Stimulated activated CD4-positive, alpha-beta T cell treated with anti-CD3 and anti-CD28 coated beads, Interleukin-1b, Interleukin-23, amount 100 ng/mL, for 24 hours (primary cell): ENCODE measurements around the gene TMEM51.
"Not testable (repeated sequence)": the region's sequence is repeated elsewhere in the genome, so short reads cannot be mapped to it uniquely, and the experiment has no call there.

Experiments used
- DNase-seq, 4 experiments: peaks; one replicate each; pipeline ENCODE4 v3.0.0-alpha.2; 2020; ENCODE audit warnings: low read depth in 4 of 4, low spot score in 1 of 4

TMEM51 gene

DNA sequence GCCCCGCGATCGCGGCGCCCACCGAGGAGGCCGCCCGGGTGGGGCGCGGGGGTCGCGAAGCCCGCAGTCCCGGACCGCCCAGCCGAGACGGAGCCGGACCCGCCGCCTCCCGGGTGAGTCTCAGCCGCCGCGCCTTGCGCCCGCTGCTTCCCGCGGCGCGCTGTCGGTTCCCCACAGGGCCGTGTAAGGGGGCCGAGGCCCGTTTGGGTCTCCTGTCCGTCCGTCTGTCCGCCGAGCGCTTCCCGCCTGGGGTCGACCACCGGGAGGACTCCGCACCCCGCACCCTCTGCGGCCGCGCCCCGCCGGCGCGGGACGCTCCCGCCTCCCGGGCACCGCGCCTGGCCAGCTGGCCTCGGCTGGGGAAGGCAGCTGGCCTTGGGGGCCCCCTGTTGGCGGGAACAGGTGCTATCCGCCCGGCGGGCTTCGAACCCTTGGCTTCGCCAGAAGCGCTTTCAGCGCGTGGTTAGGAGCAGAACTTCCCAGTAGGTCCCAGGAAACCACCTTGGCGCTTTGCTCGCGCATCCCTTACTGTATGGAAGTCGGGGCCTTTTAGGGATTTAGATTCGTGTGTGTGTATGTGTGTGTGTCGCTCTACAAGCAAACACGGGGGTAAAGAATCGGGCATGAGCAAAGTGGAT lies 414 bp downstream of the TMEM51 start:
- peak in 3 of 4 experiments; percentile 11 to 16 (median 16) for DNase-seq

DNA sequence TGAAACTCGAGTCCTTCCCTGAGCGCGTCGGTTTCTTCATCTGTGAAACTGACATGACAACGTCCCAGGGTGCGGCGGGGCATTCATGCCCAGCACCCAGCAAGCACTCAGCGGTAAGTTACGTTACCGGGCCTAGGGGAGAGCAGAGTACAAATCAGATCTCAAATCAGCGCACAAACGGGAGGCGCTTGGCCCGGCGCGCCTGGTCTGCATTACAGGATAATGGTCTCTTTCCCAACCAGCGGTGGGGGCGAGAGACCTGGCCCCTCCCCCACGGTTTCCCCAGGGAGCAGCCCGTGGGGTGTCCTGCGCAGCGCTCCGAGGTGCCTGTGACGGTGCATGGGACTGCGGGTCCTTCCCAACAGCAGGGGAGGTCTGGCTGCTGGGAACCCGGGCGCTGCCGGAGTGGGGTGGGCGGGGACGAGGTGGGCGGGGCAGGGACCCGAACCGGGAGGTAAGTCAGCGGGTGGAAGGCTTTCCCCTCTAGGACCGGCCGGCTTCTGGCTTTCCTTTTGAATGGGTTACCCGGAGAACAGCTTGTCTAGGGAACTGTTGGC lies 1.0 kb downstream of the TMEM51 start:
- DNase-seq, result no peak

DNA sequence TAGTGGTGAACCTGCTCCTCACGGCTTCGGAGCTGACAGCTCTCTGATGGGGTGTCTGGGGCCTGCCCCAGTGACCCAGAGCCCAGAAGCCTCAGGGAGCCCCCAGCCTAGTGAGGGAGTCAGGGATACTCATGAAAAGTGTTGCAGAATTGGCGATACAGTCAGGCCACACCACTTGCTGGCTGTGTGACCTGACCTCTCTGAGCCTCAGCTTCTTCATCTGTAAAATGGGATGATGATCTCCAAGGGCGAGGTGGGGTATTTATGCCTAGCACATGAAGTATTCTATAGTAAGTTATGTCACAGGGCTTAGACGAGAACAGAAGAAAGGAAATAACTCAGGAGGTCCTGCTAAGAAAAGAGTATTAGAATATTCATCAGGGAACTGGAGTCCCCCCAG lies 1.6 kb downstream of the TMEM51 start:
- DNase-seq, result no peak

DNA sequence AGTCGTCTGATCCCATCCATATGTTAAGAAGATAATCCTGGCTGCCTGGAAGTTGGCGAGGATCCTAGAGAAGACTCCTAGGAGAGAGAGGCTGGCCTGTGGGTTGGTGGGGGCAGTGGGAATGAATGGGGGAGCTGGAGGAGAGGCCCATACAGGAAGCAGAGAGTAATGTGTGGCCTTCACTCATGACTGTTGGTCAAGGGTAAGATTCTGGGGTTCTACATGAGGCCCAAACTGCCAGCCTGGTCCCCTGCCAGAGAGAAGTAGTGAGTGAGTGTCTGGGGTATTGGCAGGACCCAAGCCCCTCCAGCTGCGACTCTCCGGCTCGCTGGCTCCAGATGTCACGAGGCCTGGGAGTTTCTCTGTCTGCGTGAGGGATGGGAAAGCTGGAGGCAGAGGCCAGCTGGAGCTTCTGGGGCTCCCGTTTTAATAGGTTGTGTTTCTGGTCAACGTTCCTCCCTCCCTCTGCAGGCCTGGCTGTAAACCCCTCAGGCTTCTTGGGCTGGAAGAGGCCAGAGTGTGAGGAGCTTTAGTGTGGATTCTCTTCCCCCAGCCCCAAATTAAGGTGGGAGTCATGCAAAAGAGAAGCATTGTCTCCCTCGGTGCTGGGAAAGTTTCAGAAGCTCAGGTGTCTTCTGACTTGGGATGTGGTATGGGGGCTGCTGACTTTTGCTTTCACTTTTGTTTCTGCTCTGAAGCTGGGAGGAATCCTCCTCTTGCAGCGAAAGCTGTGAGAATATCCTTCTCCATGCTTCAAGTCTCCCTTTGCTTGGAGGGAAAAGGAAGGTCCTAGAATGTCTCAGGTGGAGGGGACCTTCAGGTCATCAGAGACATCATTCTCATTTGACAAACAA lies 2.6 kb downstream of the TMEM51 start:
- DNase-seq, result no peak

DNA sequence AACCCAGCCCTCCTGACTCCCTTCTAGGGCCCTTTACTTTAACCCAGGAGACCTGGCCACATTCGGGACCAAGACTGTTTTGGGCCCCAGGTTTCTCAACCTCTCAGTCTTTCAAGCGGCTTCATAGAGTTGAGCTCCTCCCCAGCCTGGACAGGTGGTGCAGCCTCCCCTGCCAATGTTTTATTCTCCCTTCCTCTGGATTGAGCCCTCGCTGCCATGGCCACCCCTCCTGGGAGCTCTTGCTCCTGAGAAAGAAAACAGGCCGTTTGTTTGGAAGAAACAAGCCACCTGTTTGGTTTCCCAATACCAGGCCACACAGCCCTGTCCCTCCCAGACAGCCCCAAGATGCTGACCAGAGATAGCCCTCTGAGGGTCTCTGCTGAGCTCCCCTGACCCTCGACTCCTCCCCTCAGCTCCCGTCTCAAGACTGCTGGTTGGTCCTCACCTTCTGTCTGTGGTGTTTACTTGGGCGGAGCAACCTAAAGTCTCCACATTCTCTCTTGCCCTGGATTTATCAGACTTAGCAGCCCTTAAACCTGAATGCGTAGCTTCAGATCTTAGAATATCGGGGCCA lies 3.3 kb downstream of the TMEM51 start:
- DNase-seq, result no peak

DNA sequence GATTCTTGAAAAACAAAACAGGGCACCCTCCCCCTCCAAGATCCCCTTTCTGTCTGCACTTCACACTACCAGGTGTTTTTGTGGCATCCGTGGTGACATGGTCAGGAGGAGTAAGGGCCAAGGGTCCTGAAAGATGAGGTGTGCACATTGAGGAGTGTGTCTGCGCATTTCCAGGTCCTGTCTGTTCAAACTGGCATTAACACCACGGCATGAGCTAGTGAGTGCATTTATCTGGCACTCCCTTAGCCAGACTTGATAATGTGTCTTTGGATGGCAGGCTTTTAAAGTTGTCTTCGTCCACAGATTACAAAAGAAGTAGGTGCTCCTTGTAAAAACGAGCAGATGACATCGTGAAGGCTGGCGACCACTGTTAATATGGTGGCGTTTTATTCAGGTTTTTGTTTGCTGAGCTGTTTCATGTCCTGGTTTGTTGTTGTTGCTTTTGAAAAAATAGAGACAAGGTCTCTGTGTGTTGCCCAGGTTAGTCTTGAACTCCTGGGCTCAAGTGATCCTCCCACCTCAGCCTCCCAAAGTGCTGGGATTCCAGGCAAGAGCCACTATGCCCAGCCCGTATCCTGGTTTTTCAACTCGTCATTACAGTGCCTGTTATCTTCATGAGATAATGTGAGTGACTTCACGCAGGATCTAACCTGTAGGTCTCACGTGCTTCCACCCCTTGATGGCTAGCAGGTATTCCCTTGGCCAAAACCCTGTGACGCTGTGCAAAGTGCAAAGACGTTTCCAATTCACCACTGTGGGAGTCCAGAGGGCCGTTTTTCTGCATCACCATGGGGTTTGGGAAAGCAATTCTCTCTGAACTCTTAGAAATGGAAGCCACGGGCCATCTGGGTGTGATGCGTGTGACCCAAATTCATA lies 4.2 kb downstream of the TMEM51 start:
- DNase-seq, result no peak

DNA sequence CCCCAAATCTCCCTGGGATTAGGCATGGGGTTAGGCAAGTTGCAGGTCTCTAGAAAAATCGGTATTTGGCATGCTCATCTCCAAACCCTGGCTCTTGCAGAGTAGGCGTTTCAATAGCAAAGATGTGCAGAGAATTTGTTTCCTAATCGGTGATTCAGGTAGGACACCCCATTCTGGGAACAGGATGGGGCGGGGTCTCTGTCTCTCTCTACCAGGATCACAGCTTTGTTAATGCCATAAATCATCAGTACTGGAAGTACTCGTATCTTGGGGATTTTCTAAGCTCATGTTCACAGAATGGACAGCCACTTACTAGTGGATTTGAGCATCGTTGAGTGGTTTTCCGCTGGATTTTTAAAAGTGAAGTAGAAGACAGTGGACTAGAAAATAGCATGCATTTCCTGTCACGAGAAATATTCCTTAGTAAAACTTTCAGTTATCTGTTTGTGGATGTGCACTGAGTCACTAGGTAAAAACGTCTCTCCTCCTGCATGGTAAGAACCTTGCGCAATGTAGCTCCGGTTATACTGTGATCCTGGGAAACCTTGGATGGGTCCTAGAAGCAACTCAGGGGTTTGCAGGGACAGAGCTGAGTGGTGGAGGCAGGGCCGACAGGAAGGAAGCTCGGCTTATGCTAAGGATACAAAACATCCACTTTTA lies 5.1 kb downstream of the TMEM51 start:
- DNase-seq, result no peak

DNA sequence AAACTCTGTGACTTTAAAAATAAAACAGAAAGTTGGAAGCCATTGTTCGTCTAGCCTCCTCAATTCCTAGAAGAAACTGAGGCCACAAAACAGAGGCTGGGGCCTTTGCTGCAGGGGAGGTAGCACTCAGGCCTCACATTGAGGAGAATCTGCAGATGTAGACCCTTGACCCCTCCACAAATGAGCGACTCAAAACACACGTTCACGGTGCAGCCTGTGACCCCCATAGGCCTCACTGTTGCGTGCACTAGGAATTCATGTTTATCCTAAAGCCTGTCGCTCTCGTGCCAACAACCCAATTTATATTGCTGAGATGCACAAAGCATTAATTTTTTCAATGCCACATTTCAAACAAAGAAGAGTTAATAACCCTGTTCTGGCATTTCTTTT lies 5.6 kb downstream of the TMEM51 start:
- DNase-seq, result no peak

DNA sequence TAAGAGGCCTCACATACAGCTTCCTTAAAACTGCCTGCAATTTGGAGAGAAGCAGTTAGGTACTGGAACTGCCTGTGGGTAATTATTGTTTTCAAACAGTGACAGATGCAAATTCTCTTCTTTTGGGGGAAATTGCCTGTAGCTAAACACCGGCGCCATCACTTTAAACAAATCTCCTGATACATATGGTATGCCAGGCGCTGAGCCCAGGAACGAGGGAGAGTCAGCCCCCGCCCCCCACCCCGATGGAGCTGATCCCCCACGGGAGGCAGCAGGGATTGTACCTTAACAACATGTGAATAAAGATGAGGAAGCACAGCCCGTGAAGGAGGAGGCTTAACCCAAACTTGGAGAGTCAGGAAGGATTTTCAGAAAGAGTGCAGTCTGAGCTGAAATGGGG lies 7.1 kb downstream of the TMEM51 start:
- DNase-seq, result no peak

DNA sequence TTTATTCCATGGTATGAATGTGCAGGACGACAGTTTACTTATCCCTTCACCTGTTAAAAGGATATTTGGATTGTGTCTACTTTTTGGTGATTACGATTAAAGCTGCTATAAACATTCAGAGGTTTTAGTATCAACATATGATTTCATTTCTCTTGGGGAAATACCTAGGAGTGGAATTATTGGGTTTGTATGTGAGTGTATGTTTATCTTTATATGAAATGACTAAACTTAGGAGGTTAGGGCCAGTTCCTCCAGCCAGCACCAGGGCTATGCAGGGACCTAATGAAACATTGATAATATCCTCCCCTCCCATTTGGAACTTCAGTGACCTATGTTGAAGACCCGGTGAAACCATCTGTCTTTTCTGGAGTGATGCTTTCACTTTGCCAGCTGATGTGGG lies 13.8 kb downstream of the TMEM51 start:
- no peak for DNase-seq

DNA sequence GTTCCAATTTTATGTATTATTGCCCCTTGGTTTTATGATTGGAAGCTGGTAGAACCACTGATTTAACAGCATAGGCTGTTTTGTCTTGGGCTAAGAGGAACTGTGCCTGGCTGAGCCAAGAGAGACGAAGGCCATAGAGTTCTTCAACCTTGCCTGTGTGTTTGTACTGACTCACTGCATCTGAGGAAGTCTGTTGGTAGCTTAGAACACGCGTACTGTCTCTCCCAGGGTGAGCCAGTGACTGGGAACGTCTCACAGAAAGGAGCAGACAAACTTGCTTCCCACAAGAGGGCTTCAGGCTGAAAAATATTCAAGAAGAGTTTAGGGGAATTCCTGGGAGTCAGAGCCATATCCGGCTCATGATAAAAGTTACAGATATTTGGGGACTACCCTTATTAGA lies 14.9 kb downstream of the TMEM51 start:
- no peak for DNase-seq

DNA sequence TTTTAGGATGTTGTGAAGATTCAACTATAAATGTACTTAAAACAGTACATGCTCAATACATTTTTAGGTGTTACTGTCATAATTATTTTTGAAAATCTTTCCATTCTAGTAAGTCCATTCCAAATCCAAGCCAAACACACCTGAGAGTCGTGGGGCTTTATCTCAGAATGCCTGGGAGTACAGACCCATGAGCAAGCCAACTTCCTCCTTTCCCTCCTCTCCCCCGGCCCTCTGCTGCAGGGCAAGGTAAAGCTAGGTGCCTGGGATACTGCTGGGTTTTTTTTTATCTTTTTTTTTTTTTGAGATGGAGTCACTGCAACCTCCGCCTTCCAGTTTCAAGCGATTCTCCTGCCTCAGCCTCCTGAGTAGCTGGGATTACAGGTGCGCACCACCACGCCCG lies 16.5 kb downstream of the TMEM51 start:
- DNase-seq, result no peak

DNA sequence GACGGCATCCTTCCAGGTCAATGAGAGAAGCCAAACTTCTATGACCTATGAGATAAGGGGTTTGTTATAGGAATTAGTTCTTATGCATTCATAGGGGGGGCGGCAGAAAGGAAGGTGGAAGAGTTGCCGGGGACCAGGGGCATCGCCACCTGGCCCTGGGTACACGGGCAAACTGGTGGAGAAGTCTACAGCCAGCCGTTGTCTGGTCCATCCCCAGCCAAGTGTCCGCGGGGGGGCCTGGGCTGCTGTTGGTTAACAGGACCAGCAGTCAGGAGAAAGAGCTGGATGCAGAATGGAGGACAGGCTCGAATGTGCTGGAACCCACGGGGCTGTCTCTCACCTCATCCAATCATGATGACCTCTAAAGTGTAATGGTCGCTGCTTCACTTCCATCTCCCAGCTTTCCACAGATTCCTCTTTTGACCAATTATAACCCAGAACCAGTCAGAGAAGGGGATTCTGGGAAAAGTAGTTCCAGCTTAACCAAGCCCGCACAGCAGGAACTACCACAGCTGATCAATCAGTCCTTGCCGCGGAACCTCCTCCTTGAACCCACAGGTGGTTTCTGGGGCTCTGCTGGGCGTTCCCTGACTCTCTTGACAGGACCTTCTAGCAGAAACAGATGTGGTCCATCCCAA lies 17.8 kb downstream of the TMEM51 start:
- DNase-seq, result no peak

DNA sequence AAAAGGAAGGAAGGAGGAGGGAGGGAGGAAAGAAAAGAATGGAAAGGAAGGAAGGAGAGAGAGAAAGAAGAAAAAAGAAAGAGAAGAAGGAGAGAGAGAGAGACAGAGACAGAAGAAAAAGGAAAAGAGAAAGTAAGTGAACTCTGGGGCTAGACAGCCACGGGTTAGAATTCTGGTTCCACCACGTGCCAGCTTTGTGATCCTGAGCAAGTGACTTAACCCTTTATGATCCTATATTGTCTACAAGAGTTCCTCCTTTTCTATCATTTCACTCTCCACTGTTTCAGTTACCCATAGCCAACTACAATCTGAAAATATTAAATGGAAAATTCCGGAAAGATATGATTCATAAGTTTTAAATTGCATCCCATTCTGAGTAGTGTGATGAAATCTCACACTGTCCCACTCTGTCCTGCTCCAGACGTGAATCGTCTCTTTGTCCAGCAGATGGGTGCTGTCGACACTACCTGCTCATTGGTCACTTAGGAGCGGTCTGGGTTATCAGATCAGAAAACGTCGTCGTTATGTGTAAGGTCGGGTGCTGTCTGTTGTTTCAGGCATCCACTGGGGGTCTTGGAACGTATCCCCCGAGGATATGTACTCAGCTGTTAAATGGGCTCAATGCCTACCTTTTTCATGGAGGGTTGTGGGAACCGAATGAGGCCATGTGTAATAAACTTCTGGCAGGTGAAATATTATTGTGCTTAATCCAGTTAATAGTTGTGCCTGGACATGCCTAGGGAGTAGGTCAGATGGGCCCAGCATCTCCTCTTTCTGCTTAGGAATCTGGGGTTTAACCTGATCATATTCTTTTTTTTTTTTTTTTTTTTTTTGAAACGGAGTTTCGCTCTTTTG lies 19.1 kb downstream of the TMEM51 start:
- no peak for DNase-seq

DNA sequence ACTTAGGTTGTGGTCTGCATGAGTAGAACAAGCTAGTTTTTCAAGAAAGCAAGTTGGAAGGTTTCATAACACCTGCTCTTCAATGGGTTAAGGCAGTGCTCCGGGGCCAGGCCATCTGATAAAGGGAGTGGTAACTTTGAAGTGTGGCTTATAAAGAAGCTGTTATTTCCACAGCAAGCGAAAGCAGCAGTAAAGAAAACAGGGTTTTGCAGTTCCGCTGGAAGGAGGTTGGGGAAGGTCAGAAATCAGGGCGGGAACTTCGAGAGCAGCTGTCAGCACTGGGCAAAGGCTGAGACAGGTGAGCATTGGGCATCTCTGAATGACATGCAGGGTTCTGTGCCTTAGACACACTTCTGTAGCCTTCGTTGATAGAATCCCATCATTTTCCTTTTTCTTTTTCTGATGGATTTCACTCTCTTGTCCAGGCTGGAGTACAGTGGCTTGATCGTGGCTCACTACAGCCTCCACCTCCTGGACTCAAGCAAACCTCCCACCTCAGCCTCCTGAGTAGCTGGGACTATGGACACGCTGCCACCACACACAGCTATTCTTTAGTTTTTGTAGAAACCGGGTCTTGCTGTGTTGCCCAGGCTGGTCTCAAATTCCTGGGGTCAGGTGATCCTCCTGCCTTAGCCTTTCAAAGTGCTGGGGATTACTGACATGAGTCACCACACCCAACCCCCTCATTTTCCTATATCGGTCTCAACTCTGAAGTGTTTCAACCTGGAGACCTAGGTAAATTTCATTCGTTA lies 20.5 kb downstream of the TMEM51 start:
- no peak for DNase-seq

DNA sequence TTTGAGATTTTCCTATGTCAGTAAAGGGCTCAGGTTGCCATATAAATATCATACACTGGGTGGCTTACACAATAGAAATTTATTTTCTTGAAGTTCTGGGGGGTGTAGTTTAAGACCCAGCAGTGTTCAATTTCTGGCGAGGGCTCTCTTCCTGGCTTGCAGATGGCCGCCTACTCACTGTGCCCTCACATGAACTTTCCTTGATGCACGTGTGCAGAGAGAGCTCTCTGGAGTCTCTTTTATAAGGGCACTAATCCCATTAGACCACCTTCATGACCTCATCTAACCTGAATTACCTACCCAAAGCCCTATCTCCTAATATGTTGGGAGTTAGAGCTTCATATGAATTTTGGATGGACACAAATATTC lies 21.1 kb downstream of the TMEM51 start:
- no peak for DNase-seq

DNA sequence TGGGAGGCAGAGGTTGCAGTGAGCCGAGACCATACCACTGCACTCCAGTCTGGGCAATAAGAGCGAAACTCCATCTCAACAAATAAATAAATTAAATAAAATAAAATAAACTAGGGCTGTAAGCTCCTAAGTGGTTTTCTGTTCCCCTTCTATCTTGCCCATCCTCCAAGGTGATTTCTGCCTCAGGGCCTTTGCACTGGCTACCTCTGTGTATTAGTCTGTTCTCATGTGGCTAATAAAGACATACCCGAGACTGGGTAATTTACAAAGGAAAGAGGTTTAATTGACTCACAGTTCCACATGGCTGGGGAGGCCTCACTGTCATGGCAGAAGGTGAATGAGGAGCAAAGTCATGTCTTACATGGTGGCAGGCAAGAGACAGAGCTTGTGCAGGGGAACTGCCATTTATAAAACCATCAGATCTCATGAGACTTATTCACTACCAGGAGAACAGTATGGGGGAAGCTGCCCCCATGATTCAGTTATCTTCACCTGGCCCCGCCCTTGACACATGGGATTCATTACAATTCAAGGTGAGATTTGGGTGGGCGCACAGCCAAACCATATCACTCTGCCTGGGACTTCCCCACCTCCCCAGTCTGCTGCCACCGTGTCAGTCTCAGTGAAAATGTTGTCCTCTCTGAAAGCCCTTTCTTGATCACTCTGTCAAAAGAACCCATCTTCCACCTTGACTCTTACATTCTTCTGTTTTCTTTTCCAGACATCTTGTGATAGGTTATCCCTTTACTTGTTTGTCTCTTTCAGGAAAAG lies 22.0 kb downstream of the TMEM51 start:
- not testable (repeated sequence) for DNase-seq

DNA sequence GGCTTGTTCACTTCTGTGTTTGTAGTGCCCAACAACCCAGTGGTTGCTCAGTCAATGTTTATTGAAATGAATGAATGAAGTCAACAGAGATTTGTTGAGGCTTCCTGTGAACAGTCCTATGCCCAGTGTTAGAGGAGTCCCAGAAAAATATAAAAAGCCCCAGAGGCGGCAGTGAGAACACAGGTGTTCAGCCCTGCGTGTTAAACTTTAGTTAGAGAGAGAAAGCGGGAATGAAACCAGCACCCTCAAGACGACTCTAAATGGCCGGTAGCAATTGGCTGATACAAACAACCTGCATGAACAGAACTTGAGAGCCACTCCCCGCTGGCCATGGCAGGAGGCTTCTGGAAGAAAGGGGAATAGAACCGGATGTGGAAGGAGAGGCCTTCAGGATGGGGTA lies 22.6 kb downstream of the TMEM51 start:
- DNase-seq, result no peak
